Natural killer cell (primary cell): ENCODE data around the gene ACTR5. TPM values are rescaled to one million over a fixed set of nuclear protein-coding genes. Genes with fewer than 3 reads are reported as not detected.

Experiments used
- ATAC-seq, 3 donors: fragments of 150-1000 bp in 2 of 3; fragments of 200-7000 bp in 1 of 3; cut with Tn5 transposase; 1 replicate in 1 of 3; 2 replicates in 2 of 3; pipeline ENCODE4 v1.10.0; 2021; ENCODE audit warnings: mild to moderate bottlenecking in 2 of 3, moderate library complexity in 2 of 3
- DNase-seq, 2 donors: peaks; one replicate each; pipeline versions ENCODE4 v3.0.0 to v3.0.0-alpha.2; 2013 to 2021; ENCODE audit warnings: mixed read lengths in 1 of 2
- H3K27ac ChIP-seq: one replicate; pipeline ENCODE4 v1.5.1; 2013; ENCODE audit warnings: mild to moderate bottlenecking, low read length
- H3K27me3 ChIP-seq: one replicate; pipeline ENCODE4 v1.6.1; 2013; ENCODE audit warnings: low read length; ENCODE audit not compliant: control insufficient read depth, insufficient read depth
- H3K36me3 ChIP-seq: one replicate; pipeline ENCODE4 v1.6.1; 2013; ENCODE audit warnings: low read length; ENCODE audit not compliant: control insufficient read depth, insufficient read depth
- H3K4me1 ChIP-seq: one replicate; pipeline ENCODE4 v1.6.1; 2013; ENCODE audit warnings: low read length; ENCODE audit not compliant: control insufficient read depth, insufficient read depth
- H3K4me3 ChIP-seq: one replicate; pipeline ENCODE4 v1.5.1; 2013; ENCODE audit warnings: low read length
- H3K9me3 ChIP-seq: one replicate; pipeline ENCODE4 v1.6.1; 2013; ENCODE audit warnings: low read length; ENCODE audit not compliant: control insufficient read depth, insufficient read depth
- H3K27ac Mint-ChIP-seq, 2 donors: one replicate each; pipeline ENCODE4 v1.8.0; 2022; ENCODE audit warnings: mild to moderate bottlenecking in 2 of 2, mixed read lengths in 2 of 2, moderate library complexity in 1 of 2
- H3K27me3 Mint-ChIP-seq, 2 donors: one replicate each; pipeline ENCODE4 v1.8.0; 2022; ENCODE audit warnings: low read depth in 2 of 2, mixed read lengths in 2 of 2
- H3K36me3 Mint-ChIP-seq: one replicate; pipeline ENCODE4 v1.8.0; 2022; ENCODE audit warnings: mixed read lengths
- H3K4me1 Mint-ChIP-seq, 2 donors: one replicate each; pipeline ENCODE4 v1.8.0; 2022; ENCODE audit warnings: mixed read lengths in 2 of 2
- H3K4me3 Mint-ChIP-seq: one replicate; pipeline ENCODE4 v1.8.0; 2022; ENCODE audit warnings: mild to moderate bottlenecking, moderate library complexity, mixed read lengths
- H3K9me3 Mint-ChIP-seq, 2 donors: one replicate each; pipeline ENCODE4 v1.8.0; 2022; ENCODE audit warnings: mixed read lengths in 2 of 2
- WGBS: methylation state at CpG from one replicate; pipeline ENCODE4 v1.1.7; 2013; ENCODE audit warnings: missing lambda C conversion rate; ENCODE audit not compliant: insufficient coverage; 5-methylcytosine and 5-hydroxymethylcytosine counted together
- intact Hi-C: fragments of 100-400 bp; cut with micrococcal nuclease; formaldehyde crosslinking; loops from one replicate; pipeline ENCODE4 v1.14.2; 2022
- total RNA-seq, 4 donors: library from RNA; stranded (reverse); fragments of 120-200 nt in 1 of 4; gene quantifications; one replicate each; pipeline versions ENCODE4 v1.2.3 to v1.2.4, GENCODE V29; 2013 to 2022
- TF ChIP-seq, protein P1 (sequence below): fragments of 200-600 bp; IDR thresholded peaks from one replicate; pipeline ENCODE4 v1.8.0; 2022; ENCODE audit warnings: antibody characterized with exemption

The ACTR5 gene
- total RNA-seq, 3 donors from 2014 or later (not counting 1 experiment from before 2014, with no cell fraction given): 14.4 to 17.7 (median 17.6) TPM

DNA sequence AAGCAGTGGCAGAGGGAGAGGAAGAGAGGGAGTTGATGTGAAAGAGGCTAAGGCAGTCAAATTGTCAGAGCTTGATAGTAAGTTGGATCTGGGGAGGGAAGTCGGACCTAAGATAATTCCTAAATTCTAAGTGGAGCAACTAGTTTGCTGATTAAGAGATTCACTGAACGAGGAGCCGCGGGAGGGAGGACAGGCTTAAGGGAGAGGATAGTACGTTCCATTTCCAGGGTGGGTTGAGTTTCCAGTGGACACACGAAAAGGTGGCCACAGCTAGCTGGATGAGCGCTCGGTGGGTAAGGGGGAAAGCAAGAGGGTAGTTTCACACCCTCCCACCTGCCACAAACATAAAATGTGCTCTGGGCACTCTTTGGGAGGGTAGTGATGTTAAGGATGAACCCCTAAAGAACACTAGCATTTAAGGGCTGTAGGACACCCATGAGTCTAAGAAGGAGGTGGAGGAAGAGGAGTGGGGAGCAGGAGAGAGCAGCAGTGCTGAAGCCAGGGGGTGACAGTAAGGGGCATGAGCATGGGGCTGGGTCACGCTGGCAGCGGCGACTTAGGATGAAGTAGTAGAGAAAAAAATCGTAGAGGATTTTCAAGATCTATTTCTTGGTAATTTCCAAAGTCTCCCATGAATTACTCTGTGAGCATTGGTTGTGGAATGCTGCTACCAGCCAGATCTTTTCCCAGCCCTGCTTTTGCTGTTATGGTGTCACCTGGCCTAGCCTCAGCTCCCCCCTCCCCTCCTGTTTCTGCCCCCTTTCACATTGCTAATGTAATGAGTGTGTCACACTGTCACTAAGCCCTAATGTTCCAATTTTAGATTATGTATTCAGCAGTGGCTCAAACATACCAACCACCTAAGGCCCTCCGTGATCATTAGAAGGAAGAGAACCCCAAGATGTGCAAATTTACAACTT, 21.4 kb downstream of the ACTR5 start:
- Mint-ChIP-seq H3K4me3 (no peak overlapping the region), H3K36me3 (peaks cover 33% of the 10 kb centered on the region), H3K4me1 (peaks cover 0 to 22% of the 10 kb centered on the region in 2 donors), H3K27me3 (no peaks in the 10 kb centered on the region), H3K9me3 (peaks cover 0 to 7% of the 10 kb centered on the region in 2 donors), H3K27ac (no peak overlapping the region)
- no peaks in the 10 kb centered on the region for H3K4me1 ChIP-seq
- intact Hi-C loops: no loop called here
- H3K36me3 ChIP-seq: peaks cover 66% of the 10 kb centered on the region
- DNase-seq (no peak), ATAC-seq (no peak)
- H3K27ac ChIP-seq: no peak overlapping the region
- H3K9me3 ChIP-seq: no peaks in the 10 kb centered on the region
- no peaks in the 10 kb centered on the region for H3K27me3 ChIP-seq
- H3K4me3 ChIP-seq: no peak overlapping the region
- TF ChIP-seq, protein P1, sequence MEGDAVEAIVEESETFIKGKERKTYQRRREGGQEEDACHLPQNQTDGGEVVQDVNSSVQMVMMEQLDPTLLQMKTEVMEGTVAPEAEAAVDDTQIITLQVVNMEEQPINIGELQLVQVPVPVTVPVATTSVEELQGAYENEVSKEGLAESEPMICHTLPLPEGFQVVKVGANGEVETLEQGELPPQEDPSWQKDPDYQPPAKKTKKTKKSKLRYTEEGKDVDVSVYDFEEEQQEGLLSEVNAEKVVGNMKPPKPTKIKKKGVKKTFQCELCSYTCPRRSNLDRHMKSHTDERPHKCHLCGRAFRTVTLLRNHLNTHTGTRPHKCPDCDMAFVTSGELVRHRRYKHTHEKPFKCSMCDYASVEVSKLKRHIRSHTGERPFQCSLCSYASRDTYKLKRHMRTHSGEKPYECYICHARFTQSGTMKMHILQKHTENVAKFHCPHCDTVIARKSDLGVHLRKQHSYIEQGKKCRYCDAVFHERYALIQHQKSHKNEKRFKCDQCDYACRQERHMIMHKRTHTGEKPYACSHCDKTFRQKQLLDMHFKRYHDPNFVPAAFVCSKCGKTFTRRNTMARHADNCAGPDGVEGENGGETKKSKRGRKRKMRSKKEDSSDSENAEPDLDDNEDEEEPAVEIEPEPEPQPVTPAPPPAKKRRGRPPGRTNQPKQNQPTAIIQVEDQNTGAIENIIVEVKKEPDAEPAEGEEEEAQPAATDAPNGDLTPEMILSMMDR: no peak
- WGBS: 98% methylated on average over 10 of the region's 13 CpGs

DNA sequence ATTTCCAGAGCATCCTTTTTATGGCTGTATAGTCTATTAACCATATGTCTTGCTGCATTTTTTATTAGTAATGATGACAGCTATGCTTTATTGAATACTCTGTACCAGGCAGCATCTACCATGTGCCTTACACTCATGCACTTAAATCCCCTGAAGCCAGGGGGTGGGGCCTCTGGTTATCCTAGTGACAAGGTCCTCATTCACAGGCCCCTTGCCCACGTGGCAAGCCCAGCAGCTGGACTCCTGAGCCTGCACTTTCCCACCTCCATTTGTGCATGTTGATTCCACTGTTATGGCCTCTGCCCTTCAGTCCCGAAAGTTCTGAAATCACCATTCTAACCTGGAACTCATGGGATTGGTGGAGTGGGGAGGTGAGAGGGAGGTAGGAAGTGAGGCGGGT, 22.3 kb downstream of the ACTR5 start:
- no peak for DNase-seq
- Mint-ChIP-seq H3K4me1 (peaks cover 0 to 17% of the 10 kb centered on the region in 2 donors), H3K4me3 (no peak overlapping the region), H3K9me3 (peaks cover 0 to 7% of the 10 kb centered on the region in 2 donors), H3K36me3 (peaks cover 32% of the 10 kb centered on the region), H3K27ac (no peak overlapping the region), H3K27me3 (no peaks in the 10 kb centered on the region)
- H3K36me3 ChIP-seq: peaks cover 60% of the 10 kb centered on the region
- H3K27ac ChIP-seq: no peak overlapping the region
- intact Hi-C loops: no loop called here
- WGBS: 98% methylated on average over 3 of the region's 3 CpGs
- no peak overlapping the region for H3K4me3 ChIP-seq
- H3K9me3 ChIP-seq: no peaks in the 10 kb centered on the region
- ATAC-seq: no peak
- TF ChIP-seq, protein P1: no peak
- no peaks in the 10 kb centered on the region for H3K27me3 ChIP-seq
- peaks cover 3% of the 10 kb centered on the region for H3K4me1 ChIP-seq

DNA sequence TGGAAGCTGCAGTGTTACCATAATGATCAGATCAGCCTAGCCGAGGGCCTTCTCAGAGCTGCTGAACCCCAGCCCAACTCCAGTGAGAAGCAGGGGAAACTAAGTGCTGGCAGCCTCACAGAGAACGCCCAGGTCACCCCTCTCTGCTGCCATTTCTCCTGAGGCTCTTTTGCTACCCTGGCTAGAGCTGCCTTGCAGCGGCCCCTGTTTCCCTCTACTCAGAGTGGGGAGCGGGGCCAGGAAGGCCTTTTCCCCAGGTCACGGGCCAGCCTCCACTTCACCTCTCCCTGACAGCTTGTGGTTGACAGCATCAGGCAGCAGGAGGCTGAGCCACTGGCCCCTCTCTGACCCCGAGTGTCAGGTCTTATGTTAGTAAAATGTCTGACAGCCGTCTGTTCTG, 22.7 kb downstream of the ACTR5 start:
- Histone ChIP-seq H3K27ac (no peak overlapping the region), H3K36me3 (peaks cover 56% of the 10 kb centered on the region), H3K4me3 (no peak overlapping the region), H3K4me1 (peaks cover 6% of the 10 kb centered on the region), H3K27me3 (no peaks in the 10 kb centered on the region), H3K9me3 (no peaks in the 10 kb centered on the region)
- TF ChIP-seq, protein P1: no peak
- H3K9me3 Mint-ChIP-seq: peaks cover 0 to 7% of the 10 kb centered on the region in 2 donors
- no peak overlapping the region for H3K27ac Mint-ChIP-seq
- WGBS: 87% methylated on average over 7 of the region's 7 CpGs
- H3K27me3 Mint-ChIP-seq: no peaks in the 10 kb centered on the region
- intact Hi-C loops: no loop called here
- H3K4me3 Mint-ChIP-seq: no peak overlapping the region
- H3K4me1 Mint-ChIP-seq: peaks cover 3 to 19% of the 10 kb centered on the region in 2 donors
- ATAC-seq: no peak
- no peak for DNase-seq
- peaks cover 28% of the 10 kb centered on the region for H3K36me3 Mint-ChIP-seq
